GM23338 (cell line): ENCODE measurements around the gene COL8A2. TPM values are rescaled to one million over a fixed set of nuclear protein-coding genes. Genes with fewer than 3 reads are reported as not detected.

Experiments
- ATAC-seq: fragments of 200-7000 bp; cut with Tn5 transposase; 3 replicates; pipeline ENCODE4 v1.9.1; 2020
- DNase-seq: peaks from one replicate; pipeline ENCODE4 v3.0.0-alpha.2; 2015; ENCODE audit warnings: low spot score
- H2AFZ ChIP-seq: fragments of 200-600 bp; sonication (generic); 2 replicates; pipeline ENCODE4 v1.8.0; 2016; ENCODE audit warnings: antibody characterized with exemption, mild to moderate bottlenecking, moderate library complexity
- H3F3A ChIP-seq: fragments of 200-600 bp; sonication (generic); replicated peaks from 2 replicates; pipeline ENCODE4 v1.8.0; 2017; ENCODE audit warnings: antibody characterized with exemption, mixed run types, low read depth
- H3K27ac ChIP-seq: fragments of 200-600 bp; sonication (generic); 2 replicates; pipeline ENCODE4 v1.6.1; 2016; ENCODE audit warnings: low read depth
- H3K27me3 ChIP-seq: fragments of 200-600 bp; sonication (generic); 2 replicates; pipeline ENCODE4 v1.8.0; 2016; ENCODE audit warnings: mild to moderate bottlenecking, mixed run types, moderate library complexity; ENCODE audit not compliant: insufficient read depth
- H3K36me3 ChIP-seq: fragments of 200-600 bp; sonication (generic); 2 replicates; pipeline ENCODE4 v1.8.0; 2016; ENCODE audit warnings: mild to moderate bottlenecking; ENCODE audit not compliant: insufficient read depth
- H3K4me1 ChIP-seq: fragments of 200-600 bp; sonication (generic); 2 replicates; pipeline ENCODE4 v1.8.0; 2016; ENCODE audit warnings: mild to moderate bottlenecking, moderate library complexity; ENCODE audit not compliant: insufficient read depth
- H3K4me2 ChIP-seq: fragments of 200-600 bp; sonication (generic); 2 replicates; pipeline ENCODE4 v1.7.1; 2017; ENCODE audit warnings: mixed run types
- H3K4me3 ChIP-seq: fragments of 200-600 bp; sonication (generic); 2 replicates; pipeline ENCODE4 v1.6.1; 2016; ENCODE audit warnings: mixed run types
- H3K79me2 ChIP-seq: fragments of 200-600 bp; sonication (generic); replicated peaks from 2 replicates; pipeline ENCODE4 v1.8.0; 2017; ENCODE audit warnings: mild to moderate bottlenecking; ENCODE audit not compliant: insufficient read depth
- H3K9me2 ChIP-seq: fragments of 200-600 bp; sonication (generic); 2 replicates; pipeline ENCODE4 v1.8.0; 2017; ENCODE audit not compliant: insufficient read depth
- H4K20me1 ChIP-seq: fragments of 200-600 bp; sonication (generic); replicated peaks from 2 replicates; pipeline ENCODE4 v1.8.0; 2017; ENCODE audit warnings: mild to moderate bottlenecking; ENCODE audit not compliant: insufficient read depth
- H3K27ac Mint-ChIP-seq: 2 replicates; pipeline ENCODE4 v1.8.0; 2020; ENCODE audit warnings: inconsistent platforms, mild to moderate bottlenecking, moderate library complexity, mixed read lengths
- H3K27me3 Mint-ChIP-seq: 3 replicates; pipeline ENCODE4 v1.8.0; 2022; ENCODE audit warnings: low read depth, mild to moderate bottlenecking, moderate library complexity, mixed read lengths, inconsistent platforms; ENCODE audit not compliant: insufficient read depth, poor library complexity
- H3K36me3 Mint-ChIP-seq: 3 replicates; pipeline ENCODE4 v1.8.0; 2021; ENCODE audit warnings: low read depth, mild to moderate bottlenecking, inconsistent platforms, moderate library complexity, mixed read lengths
- H3K4me1 Mint-ChIP-seq: 3 replicates; pipeline ENCODE4 v1.8.0; 2020; ENCODE audit warnings: mild to moderate bottlenecking, inconsistent platforms, mixed read lengths
- H3K4me3 Mint-ChIP-seq: 3 replicates; pipeline ENCODE4 v1.8.0; 2021; ENCODE audit warnings: moderate library complexity, mild to moderate bottlenecking, inconsistent platforms, mixed read lengths
- H3K9me3 Mint-ChIP-seq: 3 replicates; pipeline ENCODE4 v1.8.0; 2020; ENCODE audit warnings: moderate library complexity, mild to moderate bottlenecking, inconsistent platforms, mixed read lengths
- CREB1 ChIP-seq: fragments of 250-450 bp; sonication (Bioruptor Pico); IDR thresholded peaks from 2 replicates; pipeline ENCODE4 v1.5.0; 2020; ENCODE audit warnings: low read depth, mild to moderate bottlenecking, moderate library complexity
- EZH2phosphoT487 ChIP-seq: fragments of 200-600 bp; sonication (generic); IDR thresholded peaks from one replicate; pipeline ENCODE4 v1.8.1; 2018; ENCODE audit warnings: antibody characterized with exemption; ENCODE audit not compliant: unreplicated experiment
- JUNB ChIP-seq: IDR thresholded peaks from one replicate; pipeline ENCODE4 v1.6.1; 2016; ENCODE audit warnings: antibody characterized with exemption; ENCODE audit not compliant: unreplicated experiment
- POLR2AphosphoS5 ChIP-seq: IDR thresholded peaks from 2 replicates; pipeline ENCODE4 v1.6.1; 2016; ENCODE audit warnings: antibody characterized with exemption, low read depth
- STAT1 ChIP-seq: IDR thresholded peaks from one replicate; pipeline ENCODE4 v1.6.1; 2016; ENCODE audit warnings: antibody characterized with exemption; ENCODE audit not compliant: unreplicated experiment
- ZNF114 ChIP-seq: fragments of 250-450 bp; sonication (Bioruptor Pico); IDR thresholded peaks from 2 replicates; pipeline ENCODE4 v1.5.0; 2020; ENCODE audit warnings: mild to moderate bottlenecking, moderate library complexity
- ZNF331 ChIP-seq: fragments of 250-450 bp; sonication (Bioruptor Pico); IDR thresholded peaks from 2 replicates; pipeline ENCODE4 v1.5.0; 2020; ENCODE audit warnings: low read depth, mild to moderate bottlenecking, moderate library complexity
- polyA plus RNA-seq: library from polyadenylated mRNA; unstranded; fragments of >200 nt; fragmentation: Nextera tagmentation; extraction: Ambion mirVana; gene quantifications from 2 replicates; pipeline ENCODE4 v1.2.1, GENCODE V29; 2016
- total RNA-seq: library from RNA; depleted of rRNA; stranded (reverse); fragments of >200 nt; shearing (Covaris generic); gene quantifications from 2 replicates; pipeline ENCODE4 v1.2.3, GENCODE V29; 2014
- TF ChIP-seq, protein P1 (sequence below): fragments of 250-450 bp; sonication (Bioruptor Pico); IDR thresholded peaks from 2 replicates; pipeline ENCODE4 v1.5.0; 2020; ENCODE audit warnings: mild to moderate bottlenecking, moderate library complexity
- TF ChIP-seq, protein P2 (sequence below): IDR thresholded peaks from one replicate; pipeline ENCODE4 v1.6.1; 2018; ENCODE audit warnings: antibody characterized with exemption; ENCODE audit not compliant: unreplicated experiment
- TF ChIP-seq, protein P3 (sequence below), 2 experiments: fragments of 200-600 bp in 1 of 2; sonication (generic) in 1 of 2; conservative IDR thresholded peaks; 2 replicates each; pipeline versions ENCODE4 v1.5.1 to v1.6.1; 2016 to 2017; ENCODE audit warnings: antibody characterized with exemption in 2 of 2, low read depth in 2 of 2, mild to moderate bottlenecking in 2 of 2, moderate library complexity in 1 of 2

COL8A2 gene
- total and polyA plus RNA-seq, 2 experiments from 2014 or later = 0.95 to 4.9 TPM

DNA sequence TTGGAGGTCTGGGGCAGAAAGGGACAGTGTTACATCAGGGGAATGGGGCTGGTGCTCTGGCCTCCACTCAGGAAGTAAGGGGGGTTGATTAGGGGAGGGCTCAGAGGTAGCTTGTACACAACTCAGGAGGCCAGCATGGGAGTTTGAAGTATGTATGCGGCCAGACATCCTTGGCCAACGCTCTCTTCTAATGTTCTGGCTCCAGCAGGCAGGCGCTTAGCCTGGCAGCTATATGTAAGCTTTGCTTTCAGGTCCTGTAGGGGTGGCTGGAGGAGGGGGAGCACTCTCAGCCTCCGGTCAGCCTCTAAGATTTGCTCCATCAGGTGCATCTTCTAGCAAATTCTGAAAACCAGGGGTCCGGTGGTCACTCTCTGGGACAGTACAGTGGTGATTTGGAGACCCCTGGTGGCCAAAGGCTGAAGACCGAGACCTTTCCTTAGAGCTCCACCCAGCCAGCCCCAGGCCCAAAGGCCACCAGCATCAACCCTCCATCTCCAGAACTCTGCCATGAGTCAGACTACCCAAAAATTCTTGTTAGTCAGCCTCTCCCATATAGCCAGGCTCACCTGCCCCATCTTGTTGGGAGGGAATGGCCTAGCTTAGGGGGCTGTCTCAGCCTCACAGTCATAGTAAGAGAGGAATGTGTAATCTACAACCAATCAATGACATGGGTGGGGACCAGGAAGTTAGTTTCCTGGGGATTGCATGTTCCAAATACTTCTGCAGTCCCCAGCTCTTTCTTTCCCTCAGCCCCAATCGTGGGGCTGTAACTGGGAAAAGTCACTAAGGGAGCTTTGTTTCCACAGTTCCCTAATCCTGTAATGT lies 9.7 kb upstream of the COL8A2 start (continued):
- TF ChIP-seq, protein P1, sequence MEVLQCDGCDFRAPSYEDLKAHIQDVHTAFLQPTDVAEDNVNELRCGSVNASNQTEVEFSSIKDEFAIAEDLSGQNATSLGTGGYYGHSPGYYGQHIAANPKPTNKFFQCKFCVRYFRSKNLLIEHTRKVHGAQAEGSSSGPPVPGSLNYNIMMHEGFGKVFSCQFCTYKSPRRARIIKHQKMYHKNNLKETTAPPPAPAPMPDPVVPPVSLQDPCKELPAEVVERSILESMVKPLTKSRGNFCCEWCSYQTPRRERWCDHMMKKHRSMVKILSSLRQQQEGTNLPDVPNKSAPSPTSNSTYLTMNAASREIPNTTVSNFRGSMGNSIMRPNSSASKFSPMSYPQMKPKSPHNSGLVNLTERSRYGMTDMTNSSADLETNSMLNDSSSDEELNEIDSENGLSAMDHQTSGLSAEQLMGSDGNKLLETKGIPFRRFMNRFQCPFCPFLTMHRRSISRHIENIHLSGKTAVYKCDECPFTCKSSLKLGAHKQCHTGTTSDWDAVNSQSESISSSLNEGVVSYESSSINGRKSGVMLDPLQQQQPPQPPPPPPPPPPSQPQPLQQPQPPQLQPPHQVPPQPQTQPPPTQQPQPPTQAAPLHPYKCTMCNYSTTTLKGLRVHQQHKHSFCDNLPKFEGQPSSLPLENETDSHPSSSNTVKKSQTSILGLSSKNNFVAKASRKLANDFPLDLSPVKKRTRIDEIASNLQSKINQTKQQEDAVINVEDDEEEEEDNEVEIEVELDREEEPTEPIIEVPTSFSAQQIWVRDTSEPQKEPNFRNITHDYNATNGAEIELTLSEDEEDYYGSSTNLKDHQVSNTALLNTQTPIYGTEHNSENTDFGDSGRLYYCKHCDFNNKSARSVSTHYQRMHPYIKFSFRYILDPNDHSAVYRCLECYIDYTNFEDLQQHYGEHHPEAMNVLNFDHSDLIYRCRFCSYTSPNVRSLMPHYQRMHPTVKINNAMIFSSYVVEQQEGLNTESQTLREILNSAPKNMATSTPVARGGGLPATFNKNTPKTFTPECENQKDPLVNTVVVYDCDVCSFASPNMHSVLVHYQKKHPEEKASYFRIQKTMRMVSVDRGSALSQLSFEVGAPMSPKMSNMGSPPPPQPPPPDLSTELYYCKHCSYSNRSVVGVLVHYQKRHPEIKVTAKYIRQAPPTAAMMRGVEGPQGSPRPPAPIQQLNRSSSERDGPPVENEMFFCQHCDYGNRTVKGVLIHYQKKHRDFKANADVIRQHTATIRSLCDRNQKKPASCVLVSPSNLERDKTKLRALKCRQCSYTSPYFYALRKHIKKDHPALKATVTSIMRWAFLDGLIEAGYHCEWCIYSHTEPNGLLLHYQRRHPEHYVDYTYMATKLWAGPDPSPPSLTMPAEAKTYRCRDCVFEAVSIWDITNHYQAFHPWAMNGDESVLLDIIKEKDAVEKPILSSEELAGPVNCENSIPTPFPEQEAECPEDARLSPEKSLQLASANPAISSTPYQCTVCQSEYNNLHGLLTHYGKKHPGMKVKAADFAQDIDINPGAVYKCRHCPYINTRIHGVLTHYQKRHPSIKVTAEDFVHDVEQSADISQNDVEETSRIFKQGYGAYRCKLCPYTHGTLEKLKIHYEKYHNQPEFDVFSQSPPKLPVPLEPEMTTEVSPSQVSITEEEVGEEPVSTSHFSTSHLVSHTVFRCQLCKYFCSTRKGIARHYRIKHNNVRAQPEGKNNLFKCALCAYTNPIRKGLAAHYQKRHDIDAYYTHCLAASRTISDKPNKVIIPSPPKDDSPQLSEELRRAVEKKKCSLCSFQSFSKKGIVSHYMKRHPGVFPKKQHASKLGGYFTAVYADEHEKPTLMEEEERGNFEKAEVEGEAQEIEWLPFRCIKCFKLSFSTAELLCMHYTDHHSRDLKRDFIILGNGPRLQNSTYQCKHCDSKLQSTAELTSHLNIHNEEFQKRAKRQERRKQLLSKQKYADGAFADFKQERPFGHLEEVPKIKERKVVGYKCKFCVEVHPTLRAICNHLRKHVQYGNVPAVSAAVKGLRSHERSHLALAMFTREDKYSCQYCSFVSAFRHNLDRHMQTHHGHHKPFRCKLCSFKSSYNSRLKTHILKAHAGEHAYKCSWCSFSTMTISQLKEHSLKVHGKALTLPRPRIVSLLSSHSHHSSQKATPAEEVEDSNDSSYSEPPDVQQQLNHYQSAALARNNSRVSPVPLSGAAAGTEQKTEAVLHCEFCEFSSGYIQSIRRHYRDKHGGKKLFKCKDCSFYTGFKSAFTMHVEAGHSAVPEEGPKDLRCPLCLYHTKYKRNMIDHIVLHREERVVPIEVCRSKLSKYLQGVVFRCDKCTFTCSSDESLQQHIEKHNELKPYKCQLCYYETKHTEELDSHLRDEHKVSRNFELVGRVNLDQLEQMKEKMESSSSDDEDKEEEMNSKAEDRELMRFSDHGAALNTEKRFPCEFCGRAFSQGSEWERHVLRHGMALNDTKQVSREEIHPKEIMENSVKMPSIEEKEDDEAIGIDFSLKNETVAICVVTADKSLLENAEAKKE (CRISPR knock-in tag) = peak; percentile 75; the same call in 1 of the 2 replicates
- TF ChIP-seq ZNF331 = 0 out of 2 replicates have a peak, but pooled peaks have one; percentile 11

DNA sequence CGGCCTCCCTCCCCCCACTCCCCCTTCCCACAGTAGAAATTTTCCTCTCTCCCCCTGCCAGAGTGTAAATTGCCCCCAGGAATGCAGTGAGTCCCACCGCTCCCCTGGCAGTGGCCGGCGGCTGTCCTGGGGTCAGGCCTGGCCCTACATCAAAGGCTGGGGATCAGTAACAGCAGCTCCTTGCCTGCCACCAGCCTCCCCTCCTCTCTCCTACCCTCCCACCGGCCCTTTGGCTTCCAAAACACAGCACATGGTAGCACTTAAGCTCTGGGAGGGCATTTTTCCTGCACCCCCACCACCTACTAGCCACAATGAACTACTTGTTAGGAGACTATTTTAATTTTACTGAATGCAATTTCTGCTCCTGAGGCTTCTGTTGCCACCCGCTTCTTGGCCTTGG lies 9.0 kb upstream of the COL8A2 start:
- Histone ChIP-seq H2AFZ (peak overlapping the region; percentile 52; the same call in 1 of the 2 replicates), H3K4me1 (peaks cover 3% of the 10 kb centered on the region), H3K27me3 (no peaks in the 10 kb centered on the region), H3K27ac (no peak overlapping the region), H4K20me1 (no peaks in the 10 kb centered on the region), H3F3A (peaks cover 6% of the 10 kb centered on the region; the same call in 1 of the 2 replicates), H3K79me2 (no peaks in the 10 kb centered on the region), H3K9me2 (no peaks in the 10 kb centered on the region), H3K4me2 (no peak overlapping the region), H3K36me3 (no peaks in the 10 kb centered on the region), H3K4me3 (no peak overlapping the region)
- Mint-ChIP-seq H3K4me3 (no peak overlapping the region), H3K36me3 (peaks cover 3% of the 10 kb centered on the region; the same call in 1 of the 3 replicates), H3K9me3 (no peaks in the 10 kb centered on the region), H3K27ac (no peak overlapping the region), H3K27me3 (peaks cover 10% of the 10 kb centered on the region), H3K4me1 (peaks cover 13% of the 10 kb centered on the region; the same call in 2 of the 3 replicates)
- TF ChIP-seq, protein P2, sequence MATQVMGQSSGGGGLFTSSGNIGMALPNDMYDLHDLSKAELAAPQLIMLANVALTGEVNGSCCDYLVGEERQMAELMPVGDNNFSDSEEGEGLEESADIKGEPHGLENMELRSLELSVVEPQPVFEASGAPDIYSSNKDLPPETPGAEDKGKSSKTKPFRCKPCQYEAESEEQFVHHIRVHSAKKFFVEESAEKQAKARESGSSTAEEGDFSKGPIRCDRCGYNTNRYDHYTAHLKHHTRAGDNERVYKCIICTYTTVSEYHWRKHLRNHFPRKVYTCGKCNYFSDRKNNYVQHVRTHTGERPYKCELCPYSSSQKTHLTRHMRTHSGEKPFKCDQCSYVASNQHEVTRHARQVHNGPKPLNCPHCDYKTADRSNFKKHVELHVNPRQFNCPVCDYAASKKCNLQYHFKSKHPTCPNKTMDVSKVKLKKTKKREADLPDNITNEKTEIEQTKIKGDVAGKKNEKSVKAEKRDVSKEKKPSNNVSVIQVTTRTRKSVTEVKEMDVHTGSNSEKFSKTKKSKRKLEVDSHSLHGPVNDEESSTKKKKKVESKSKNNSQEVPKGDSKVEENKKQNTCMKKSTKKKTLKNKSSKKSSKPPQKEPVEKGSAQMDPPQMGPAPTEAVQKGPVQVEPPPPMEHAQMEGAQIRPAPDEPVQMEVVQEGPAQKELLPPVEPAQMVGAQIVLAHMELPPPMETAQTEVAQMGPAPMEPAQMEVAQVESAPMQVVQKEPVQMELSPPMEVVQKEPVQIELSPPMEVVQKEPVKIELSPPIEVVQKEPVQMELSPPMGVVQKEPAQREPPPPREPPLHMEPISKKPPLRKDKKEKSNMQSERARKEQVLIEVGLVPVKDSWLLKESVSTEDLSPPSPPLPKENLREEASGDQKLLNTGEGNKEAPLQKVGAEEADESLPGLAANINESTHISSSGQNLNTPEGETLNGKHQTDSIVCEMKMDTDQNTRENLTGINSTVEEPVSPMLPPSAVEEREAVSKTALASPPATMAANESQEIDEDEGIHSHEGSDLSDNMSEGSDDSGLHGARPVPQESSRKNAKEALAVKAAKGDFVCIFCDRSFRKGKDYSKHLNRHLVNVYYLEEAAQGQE = no peak
- TF ChIP-seq STAT1 (no peak), ZNF114 (no peak), POLR2AphosphoS5 (no peak), CREB1 (CRISPR knock-in tag) (no peak), JUNB (no peak), EZH2phosphoT487 (no peak)
- TF ChIP-seq, protein P3, sequence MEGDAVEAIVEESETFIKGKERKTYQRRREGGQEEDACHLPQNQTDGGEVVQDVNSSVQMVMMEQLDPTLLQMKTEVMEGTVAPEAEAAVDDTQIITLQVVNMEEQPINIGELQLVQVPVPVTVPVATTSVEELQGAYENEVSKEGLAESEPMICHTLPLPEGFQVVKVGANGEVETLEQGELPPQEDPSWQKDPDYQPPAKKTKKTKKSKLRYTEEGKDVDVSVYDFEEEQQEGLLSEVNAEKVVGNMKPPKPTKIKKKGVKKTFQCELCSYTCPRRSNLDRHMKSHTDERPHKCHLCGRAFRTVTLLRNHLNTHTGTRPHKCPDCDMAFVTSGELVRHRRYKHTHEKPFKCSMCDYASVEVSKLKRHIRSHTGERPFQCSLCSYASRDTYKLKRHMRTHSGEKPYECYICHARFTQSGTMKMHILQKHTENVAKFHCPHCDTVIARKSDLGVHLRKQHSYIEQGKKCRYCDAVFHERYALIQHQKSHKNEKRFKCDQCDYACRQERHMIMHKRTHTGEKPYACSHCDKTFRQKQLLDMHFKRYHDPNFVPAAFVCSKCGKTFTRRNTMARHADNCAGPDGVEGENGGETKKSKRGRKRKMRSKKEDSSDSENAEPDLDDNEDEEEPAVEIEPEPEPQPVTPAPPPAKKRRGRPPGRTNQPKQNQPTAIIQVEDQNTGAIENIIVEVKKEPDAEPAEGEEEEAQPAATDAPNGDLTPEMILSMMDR (conservative IDR thresholded peaks at IDR 0.05; ENCODE audit: low read depth in 2 of 2) = no peak
- ATAC-seq (peak; percentile 23), DNase-seq (no peak)
